HG02852 (cell line): ENCODE data around the gene PTPRM.

ENCODE experiments used
- ATAC-seq: cut with Tn5 transposase; IDR thresholded peaks from one replicate; pipeline ENCODE4 v1.9.1; 2021; ENCODE audit warnings: mild to moderate bottlenecking, moderate library complexity; ENCODE audit not compliant: unreplicated experiment

Gene PTPRM

DNA sequence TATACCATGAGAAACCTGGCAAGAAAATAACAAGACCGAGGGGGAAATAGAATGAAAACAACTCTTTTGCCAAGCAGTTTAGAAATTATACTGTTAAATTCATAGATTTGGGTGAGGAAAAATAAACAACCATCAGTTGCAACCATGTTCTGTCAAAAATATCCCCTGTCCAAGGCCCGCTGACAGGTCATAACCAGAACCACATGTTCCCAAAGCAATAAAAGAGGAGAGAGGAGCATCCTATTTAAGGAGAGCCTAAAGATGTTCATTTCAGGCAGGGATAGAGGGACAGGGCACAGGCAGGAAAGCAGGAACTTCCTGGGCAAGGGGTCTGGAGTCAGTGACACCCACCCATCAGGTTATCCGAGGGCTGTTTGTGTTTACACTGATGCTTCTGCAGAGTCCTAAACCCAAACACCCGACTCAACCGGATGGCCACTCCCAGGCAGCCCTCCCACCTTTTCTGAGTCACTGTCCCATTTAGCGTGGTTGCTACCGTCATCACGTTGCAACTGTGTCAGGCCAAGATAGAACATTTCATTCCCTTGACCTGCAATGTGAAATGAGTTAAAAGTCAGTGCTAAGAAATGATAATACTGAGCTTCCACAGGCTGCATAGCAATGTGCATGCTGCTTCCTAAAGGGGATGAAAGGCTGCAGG lies 573.9 kb downstream of the PTPRM start:
- no peak for ATAC-seq

DNA sequence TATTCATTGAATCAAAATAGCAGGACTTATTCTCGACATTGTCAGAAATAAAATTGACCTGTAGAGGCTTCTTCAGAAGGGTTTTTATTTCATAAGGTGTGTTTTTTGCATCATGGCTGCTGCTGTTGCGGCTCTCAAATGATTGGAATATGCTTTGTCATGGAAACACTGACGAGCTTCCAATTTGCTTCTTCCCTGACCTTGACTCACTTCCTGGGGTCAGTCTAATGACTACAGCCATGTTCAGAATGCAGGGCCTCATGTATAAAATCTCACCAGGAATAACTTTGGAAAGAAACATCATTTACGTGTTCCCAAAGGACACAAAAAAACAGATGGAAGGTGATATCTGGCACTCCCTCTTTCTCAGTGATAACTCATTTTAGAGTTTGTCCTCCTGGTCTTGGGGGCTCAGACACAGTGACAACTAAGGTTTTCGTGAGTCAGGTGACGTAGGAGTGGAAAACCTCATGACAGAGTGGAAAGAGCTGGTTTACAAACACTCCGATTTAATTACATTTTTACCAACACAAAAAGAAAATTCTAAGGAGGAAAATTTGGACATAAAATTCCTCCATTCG lies 575.1 kb downstream of the PTPRM start:
- ATAC-seq: no peak

DNA sequence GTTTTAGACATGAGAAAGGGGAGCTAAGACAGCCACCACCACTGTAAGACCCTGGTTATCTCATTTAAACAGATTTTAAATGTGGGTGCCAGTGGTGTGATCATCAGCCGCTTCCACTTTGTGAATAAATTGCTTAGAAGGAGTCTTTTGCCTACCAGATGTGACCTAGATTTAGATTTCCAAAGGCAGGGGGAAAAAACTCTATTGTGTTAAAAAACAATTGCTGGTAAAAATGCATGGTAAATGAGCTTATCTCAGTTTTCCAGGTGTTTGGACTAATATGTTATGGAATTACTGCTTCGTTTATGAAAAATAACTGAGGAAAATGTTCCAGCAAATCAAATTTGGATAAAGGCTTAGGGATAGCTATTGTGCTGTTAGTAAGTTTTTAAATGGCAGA lies 575.8 kb downstream of the PTPRM start:
- ATAC-seq: no peak

DNA sequence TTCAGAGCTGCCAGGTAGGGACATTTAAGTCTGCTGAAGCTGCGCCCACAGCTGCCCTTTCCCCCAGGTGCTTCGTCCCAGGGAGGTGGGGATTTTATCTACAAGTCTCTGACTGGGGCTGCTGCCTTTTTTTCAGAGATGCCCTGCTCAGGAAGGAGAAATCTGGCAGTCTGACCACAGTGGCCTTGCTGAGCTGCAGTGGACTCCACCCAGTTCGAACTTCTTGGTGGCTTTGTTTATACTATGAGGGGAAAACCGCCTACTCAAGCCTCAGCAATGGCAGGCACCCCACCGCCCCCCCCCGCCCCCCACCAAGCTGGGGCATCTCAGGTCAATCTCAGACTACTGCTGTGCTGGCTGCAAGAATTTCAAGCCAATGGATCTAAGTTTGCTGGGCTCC lies 584.1 kb downstream of the PTPRM start:
- ATAC-seq: no peak

DNA sequence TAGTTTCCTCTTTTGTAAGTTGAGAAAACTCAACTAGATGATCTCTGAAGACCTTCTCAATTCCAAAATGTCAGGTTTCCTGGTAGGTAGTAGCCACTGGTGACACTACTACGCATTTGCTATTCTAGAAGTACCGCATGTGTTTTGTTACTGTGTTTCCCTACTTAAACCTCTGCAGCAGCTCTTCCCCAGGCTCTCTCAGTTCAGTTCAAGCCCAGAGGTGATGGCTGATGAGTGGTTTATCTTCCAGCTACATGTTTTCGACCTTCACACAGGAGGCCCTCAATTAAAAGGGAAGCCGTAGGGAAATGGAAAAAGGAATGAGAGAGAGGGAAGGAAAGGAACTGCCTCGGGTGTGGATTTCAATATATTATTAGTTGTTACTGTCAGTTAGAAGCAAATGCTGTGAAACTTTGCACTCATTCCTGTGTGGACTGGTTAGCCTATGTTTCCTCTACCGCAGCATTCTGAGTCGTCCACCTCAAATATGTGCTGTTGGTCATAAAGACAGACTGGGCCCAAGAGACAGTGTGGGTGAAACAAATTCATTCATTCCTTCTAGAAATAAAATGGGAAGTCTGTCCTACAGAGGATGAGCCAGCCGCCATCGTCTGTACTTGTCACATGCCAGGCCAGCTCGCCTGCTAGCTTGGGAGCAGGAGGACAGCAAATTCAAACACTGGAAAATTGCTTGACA lies 586.9 kb downstream of the PTPRM start:
- ATAC-seq: no peak

DNA sequence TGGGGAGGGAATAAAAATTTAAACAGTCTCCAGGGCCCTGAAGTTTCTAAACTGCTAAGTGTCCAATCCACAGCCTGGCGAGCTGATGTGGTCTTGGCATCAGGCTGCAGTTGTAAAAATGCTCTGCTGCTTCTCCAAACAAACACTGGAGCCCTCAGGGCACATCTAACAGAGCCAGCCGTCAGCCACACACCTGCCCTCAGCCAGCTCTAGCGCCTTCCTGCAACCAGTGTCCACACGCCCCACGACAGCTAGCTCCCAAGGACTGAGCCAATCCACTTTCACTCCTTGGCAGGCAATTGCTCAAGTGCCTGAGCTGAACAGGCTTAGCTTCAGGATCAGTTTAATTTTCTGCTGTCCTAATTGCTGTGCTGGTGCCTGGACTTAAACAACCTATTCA lies 595.7 kb downstream of the PTPRM start:
- ATAC-seq: no peak

DNA sequence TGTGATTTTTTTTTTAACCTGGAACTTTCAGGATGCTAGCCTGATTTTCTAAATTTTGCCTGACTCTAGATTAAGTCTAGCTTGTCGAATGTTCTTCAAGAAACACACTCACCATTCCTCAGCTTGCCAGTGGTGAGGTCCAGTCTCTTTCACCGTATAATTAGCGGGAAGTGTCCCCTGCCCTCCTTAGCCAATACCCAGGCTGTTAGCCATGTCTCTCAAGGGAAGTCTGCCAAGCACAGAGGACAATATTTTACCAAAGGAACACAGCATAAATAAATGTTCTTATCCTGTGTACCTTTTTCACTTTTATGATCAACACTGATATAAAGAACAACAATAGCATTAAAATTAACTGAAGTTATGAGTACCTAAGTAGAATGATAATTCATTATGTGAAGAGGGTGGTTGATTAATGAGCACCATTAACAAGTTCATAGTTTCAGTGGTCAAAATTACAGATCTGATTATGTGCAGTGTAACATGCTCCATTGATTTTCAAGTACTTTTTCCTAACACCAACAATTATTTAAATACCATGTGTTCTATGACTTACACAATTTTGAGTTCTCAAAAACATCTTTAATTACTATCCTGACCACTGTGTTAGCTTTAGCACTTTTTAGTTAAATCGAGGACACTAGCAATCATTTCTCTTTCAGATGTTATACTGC lies 596.3 kb downstream of the PTPRM start:
- no peak for ATAC-seq

DNA sequence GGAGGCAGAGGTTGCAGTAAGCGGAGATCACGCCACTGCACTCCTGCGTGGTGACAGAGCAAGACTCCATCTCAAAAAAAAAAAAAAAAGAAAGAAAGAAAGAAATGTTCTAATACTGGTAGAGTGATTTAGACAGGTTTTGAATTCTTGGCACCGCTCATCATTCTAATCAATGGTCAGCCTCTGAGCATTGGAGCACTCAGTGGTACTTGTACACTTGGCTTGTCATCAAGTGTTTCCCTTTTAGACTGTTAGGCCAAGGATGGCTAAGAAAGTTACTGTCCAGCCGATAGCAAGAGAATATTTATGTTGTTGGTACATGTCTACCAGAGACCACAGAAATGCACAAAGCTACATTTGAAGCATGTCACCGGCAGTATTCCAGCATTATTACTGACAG lies 598.0 kb downstream of the PTPRM start:
- ATAC-seq: no peak

DNA sequence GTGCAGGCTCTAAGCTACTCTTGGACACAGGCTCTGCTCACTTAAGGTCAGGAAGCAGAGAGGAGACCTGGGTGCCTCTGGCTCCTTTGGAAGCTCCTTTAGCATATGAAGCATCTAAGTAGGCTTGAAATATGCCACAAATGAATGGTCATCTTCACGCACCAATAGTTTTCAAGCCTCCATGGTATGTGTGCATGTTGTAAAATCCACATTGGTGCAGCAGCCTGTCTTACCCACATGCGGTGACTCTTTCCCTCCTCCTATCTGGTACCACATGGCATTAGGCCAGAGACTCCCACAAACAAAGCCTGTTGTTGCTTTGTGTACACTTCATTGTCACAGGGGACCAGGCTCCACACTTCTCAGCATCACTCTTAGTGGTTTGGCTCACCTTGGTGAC lies 599.9 kb downstream of the PTPRM start:
- ATAC-seq: no peak

DNA sequence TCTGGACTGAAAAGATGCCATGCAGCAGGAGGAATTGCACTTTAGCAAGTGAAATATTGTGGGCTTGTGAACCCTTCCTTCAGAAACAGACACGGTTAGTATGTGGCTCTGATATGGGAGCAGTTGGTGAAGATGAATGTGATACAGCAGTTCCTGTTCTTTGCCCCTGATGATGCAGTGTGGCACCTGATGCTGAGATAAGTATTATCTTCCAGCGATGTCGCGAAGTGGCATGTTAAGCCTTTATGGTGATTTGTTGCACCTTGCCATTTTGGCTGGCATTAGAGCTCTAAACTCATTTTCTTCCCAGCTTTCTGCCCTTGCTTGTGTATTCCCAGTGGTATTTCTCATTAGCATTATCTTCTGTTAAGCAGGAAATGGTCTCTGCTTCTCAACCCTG lies 600.6 kb downstream of the PTPRM start:
- no peak for ATAC-seq

DNA sequence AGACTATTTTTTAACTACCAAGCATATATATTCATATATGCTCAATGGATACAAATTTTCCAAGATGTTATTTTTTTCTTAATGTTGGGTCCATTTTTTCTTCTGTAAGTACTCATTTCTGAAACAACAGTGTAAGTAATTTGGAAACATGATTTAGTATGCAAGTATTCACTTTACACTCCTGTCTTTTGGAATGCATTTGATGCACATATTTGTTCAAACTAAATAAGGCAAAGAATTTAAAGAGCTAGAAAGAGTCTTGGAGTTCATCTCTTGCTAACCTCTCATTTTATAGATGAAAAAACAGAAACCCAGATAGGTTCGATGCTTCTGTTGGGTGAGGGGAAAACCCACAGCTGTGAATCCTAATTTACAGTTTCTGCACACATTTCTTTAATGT lies 602.6 kb downstream of the PTPRM start:
- ATAC-seq: no peak

DNA sequence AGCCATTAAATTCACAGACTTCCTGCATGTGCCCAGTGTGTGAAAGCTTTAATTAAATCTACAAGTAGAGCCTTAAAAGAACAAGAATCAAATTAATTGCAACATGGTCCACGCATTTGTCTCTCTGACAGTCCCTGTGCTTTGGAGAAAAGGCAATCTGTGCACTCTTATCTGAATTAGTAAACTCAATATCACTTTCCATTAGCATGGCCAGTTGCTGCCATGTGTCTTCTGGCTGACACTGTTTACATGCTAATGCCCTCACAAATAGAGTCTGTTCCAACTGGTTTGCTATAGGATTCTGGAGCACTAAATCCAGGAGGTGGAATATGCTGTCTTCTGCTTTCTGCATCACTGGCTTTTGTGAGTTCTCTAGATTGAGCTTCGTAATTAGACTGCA lies 607.7 kb downstream of the PTPRM start:
- ATAC-seq: no peak

DNA sequence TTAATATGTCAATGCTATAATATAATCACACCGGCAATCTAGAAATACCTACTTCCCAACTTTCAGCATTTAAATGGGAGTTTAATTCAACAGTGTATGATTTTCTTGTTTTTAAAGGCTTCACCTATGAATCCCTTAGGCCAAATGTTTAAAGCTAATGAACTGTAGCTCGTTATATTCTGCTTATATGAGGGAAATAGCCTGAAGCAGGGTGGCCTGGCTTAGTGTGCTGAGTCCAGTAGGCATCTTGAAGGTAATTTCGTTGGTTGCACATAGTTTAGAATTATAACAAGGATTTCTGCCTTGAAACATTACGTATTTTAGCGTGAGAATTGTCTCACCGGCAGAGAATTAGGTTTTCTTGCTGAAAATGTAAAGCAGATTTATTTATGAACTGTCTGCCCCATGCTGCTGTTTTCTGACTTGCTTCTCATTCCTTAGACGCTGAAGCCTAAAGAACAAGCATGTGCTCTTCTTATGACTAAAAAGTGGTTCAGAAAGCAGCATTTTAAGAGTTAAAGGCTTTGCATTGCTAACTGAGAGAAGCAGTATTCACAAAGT lies 608.5 kb downstream of the PTPRM start:
- no peak for ATAC-seq

DNA sequence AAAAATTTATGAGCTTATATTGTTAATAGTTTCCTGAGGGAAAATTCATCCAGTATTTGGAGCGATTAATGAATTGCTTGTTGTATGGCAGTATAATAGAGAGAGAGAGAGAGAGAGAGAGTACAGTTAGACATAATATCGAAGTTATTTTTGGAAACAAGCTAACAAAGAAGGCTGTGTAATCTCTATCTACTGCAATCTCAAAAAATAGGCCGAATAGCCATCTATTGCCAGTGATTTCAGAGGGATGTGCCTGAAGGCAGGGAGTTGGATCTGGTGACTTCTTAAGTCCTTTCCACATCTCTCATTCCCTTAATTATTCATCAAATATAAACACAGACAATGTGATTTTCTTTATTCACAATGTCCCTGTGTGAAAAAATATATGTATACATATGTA lies 609.0 kb downstream of the PTPRM start:
- no peak for ATAC-seq

DNA sequence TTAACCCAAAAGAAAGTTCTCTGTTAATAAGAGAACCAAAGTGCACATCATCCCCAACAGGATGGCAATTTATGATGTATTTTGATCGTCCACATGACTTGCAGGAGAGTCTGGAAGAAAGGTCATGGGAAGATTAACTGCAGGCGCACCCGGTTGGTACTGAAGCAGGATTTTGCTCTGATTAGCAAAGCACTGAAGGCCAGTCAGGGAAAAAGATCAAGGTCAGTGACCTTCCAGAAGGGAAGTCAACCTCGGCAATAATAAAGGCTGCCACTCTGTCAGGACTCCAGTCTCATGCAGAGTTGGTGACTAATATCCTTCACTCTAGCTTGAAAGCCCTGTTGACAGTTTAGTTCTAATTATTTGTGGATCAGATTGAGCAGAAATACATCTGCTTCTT lies 609.4 kb downstream of the PTPRM start:
- ATAC-seq: no peak

DNA sequence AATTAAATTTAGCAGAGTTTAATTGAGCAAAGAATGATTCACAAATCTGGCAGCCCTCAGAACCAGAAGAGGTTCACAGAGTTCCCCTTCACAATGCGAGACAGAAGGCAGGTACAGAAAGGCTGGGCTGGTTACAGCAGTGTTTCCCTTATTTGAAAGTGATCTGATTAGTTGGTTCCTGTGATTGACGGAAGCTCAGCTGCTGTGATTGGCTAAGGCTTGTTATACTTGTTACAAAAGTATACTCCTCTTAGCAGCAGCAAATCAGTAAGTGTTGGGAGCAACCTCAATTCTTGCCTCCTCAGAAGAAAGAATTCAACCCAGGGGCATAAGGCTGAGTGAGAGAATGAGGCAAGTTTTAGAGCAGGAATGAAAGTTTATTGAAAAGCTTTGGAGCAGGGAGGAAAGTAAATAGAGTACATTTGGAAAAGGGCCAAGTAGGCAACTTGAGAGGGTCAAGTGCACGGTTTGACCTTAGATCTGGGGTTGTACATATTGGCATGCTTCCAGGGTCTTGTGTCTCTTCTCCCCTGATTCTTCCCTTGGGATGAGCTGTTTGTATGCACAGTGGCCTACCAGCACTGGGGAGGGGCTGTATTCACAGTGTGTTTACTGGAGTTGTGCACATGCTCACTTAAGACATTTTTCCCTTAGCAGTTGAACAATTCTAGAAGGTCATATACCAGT lies 610.4 kb downstream of the PTPRM start:
- no peak for ATAC-seq

DNA sequence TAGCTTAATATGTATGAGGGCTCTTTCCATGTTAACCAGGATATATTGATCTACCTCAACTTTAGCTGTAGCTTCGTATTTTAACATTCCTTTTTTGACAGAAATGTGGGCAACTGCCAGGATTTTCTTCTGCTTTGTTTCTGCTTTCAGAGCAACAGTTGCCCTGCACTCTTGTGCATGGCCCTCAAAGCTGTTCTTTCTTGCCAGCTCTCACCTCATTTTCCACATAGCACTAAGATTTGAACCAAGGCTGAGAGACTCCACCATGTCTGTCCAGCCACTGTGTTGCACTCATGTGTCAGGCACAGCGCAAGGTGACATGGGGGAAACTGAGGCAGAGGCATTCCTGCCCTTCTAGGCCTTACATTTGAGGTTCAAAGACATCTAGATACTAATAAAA lies 619.3 kb downstream of the PTPRM start:
- no peak for ATAC-seq

DNA sequence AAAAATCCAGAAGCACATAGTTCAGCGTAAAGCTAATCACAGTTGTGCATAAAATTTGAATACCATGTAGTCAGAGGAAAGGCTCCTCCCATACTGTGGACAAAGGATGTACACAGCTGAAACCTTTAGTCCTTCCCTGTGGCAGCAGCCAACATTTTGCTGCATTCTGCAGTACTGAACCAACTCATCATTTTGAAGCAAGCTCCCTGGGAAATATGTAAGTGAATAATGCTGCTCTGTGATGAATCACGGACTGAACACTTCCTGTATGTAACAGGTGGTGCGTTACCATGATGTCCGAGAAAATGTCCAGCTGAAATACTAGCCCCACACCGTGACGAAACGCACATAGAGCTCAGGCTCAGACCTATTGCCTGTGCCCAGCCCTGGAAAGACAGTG lies 621.1 kb downstream of the PTPRM start:
- no peak for ATAC-seq

DNA sequence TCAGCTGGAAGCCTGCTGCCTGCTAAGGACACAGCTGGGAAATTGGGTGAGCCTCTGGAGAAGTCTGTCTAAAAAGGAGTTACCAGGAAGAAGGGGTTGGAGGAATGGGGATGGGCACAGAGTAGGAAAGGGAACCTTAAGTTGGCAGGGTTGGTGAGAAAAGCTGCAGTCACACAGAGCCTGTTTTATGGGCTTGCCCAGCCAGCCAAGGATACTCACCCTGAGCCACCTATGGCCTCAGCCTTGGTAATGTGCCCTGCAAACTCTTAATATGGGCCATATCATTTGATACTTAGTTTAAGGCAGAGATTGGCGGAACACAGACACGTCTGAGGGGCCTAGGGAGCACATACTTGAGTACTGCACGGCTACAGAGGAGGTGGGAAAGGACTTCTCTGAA lies 623.9 kb downstream of the PTPRM start:
- no peak for ATAC-seq

DNA sequence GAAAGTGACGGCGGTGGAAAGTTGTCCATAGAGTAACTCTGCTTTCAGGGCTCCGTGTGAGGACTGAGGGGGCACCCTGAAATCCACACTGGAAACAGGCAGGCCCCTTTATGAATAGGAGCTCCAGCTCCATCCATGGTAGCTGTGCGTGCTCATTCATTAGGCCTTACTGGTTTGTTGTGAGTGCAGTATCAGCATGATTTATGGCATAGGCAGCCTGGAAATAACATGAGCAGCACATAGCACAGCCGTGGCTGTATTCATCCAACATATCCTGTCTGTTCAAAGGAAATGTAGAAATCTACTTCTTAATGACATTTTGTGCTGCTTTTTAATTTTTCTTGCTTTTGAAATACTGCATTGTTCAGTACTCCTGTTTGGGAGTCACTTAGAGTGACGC lies 627.3 kb downstream of the PTPRM start:
- ATAC-seq: no peak

DNA sequence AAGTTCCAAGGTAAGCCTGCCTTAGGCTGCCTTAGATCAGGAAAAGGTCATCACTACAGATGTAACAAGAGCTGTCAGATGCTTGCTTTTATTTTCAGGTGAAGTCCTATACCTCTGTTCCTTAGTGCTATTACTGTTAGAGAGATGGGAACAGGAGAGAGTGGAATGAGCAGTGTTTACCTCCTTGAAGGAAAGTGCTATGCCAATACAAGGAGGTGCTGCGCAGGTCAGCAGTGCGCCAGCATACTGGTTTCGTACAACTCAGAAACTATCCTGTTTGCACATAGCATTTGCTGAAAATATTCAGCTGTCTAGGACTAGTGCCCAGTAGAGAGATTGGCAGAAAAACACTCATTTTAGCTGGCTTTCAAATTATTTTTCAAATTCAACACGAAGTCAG lies 629.1 kb downstream of the PTPRM start:
- ATAC-seq: no peak
